COLO668 (cell line): ENCODE results near the gene IL17F.
A peak's percentile ranks its signal among the peaks of the same experiment; 100 is the strongest.
"Not testable (repeated sequence)": the region's sequence is repeated elsewhere in the genome, so short reads cannot be mapped to it uniquely, and the experiment has no call there.

ENCODE experiments used
- DNase-seq: peaks from one replicate; lab custom pipeline; 2025; ENCODE audit not compliant: unreplicated experiment; lab: John Stamatoyannopoulos, UW

Gene IL17F

DNA sequence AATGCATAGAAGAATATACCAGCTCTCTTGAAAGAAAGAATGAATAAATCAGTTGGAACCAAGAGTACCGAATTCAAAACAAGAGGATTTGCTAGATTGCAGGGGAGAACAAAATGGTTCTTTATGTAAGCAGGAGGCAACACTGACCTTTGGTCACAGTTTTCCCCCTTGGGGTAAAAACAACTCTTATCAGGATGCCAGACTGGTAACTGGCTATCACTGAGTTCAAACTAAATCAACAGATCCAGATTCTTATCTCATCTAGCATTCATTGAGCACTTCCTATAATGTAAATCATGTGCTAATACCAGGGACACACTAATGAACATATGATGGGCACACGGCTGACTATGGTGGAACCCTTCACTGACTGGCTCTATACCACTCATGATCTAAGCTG, 4.8 kb upstream of the IL17F start:
- DNase-seq: no peak

DNA sequence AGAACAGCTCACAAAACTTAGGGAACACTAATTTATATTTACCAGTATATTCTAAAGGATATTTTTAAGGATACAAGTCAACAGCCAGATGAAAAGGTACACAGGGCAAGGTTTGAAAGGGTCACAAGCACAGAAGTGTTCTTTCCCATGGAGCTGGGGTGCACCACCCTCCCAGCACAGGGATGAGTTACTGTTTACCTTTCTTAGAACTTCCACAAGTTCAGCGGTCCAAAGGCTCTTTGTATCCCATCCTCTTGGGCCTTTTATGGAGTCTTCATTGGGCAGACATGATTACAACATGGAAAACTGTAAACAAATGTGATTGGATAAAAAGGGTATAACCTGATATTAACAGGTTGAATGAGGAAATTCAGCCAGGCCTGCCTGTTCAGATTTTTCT, 1.1 kb upstream of the IL17F start:
- no peak for DNase-seq

DNA sequence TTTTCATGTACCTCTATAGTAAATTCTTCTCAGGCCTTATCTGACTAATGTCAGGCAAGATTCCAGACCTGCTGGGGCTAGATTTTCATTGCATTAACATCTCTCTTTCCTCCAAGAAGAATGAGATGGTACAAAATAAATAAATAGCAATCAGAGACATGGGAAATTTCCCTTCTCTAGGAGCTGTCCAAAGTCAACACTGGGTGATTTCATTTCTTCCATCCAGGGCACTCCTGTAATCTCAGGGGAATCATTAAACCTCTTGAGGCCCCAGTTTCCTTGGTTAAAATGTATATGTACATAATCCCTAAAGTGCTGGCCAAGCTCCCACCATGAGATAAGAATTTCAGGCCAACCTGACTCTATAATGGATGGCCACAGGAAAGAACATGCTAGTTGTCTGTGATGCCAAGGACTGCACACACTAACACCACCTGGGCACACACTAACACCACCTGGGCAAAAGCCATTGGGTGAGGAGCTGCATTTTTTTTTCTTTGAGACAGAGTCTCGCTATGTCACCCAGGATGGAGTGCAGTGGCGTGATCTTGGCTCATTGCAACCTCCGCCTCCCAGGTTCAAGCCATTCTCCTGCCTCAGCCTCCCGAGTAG, 912 bp downstream of the IL17F start:
- DNase-seq: no peak

DNA sequence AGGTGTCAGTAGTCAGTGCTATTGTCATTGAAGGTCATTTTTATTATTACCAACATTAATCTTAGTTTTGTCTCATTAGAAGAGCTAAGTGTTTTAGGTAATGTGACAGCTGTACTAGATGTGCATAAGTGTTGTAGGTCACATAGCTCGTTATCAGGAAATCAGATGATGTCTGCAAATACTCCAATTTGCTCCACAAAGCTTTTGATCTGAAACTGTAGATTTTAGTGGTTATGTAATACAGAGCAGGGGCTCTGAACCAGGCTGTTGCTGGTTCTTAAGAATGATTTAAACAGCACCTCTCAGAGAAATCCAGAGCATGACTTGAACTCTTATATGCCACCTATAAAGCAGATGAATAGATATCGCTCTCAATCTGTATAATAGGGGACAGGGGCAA, 2.5 kb downstream of the IL17F start:
- no peak for DNase-seq

DNA sequence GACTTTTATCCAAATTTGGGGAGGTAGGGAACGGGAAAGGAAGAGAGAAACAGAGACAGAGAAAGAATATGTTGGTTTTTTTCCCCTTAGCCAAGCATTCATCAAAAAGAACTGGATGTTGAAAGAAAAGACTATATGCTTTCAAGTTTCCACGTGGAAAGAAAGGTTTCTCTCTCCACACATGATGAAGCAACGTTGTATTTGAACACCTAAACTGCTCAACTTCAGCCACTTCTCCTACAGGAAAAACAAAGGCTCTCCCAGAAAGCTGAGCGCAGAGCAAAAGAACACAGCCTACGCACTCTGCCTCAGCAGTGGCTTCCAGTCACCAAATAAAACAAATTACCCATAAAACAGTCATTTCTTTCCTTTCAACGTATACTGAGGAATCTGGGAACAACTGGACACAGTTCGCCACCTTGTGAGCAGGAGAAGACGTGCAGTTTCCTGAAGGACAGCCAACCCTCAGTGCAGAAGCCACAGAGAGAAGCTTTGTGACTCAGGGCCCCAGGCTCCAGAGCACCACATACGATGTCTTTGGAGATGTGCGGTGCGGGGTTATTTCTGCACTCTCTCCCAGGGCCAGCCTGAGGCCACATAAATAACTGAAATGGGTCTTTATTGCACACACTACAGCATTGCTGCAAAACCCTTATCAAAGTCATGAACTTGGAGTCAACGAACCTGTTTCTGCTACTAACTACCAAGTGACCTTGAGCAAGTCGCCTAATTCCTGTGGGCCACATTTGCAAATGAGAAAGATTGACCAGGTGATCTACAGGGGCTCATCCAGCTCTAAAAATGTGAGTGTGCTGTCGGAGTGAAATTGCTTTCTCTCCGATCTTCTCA, 10.1 kb downstream of the IL17F start:
- peak; percentile 24 for DNase-seq

DNA sequence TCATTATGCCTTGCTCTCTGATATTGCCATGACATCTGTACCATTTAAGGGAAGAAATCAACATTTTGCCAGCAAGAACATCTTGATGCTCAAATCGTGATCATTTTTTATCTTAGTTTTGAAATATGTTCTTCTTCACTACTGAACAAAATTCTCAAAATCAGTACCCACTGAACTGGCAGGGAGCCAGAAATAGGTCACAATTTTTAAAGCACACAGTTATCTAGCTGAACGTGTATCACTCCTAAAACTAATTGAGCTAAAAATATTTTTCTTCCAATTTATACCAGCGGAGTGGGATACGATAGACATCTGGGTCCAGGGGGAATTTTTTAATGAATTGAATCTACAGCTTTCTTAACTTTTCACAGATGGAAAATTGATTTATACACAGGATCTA, 11.3 kb downstream of the IL17F start:
- DNase-seq: no peak

DNA sequence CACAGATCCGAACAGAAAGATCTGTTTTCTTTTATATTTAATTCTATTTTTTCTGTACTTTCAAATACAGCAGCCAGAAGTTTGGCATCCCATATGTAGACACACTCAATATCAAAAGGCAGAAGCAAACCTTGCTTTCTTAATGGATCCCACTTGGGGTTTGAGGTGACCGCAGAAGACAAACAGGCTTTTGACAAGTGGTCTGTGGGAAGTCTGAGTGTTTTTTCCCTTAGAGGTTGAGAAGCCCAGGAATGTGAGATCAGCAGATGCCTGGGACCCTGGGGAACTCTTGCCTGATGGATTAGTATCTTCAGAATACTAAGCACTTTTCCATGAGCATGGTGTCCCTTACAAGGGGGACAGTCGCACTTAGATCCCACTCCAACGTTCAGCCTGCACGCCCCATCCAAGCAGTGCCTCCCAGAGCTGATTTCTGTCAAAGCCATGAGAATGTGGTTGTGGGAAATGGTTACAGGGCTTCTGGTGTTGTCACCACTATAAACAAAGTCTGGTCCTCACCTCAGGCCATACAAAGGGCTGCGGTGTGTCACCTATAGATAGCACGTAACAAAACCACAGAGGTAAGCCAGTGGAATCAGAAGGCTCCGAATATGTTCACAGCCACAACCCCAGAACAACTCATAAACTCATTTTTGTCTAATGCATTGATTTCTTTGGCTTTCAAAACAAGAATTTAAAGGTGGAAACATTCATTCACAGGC, 12.7 kb downstream of the IL17F start:
- no peak for DNase-seq

DNA sequence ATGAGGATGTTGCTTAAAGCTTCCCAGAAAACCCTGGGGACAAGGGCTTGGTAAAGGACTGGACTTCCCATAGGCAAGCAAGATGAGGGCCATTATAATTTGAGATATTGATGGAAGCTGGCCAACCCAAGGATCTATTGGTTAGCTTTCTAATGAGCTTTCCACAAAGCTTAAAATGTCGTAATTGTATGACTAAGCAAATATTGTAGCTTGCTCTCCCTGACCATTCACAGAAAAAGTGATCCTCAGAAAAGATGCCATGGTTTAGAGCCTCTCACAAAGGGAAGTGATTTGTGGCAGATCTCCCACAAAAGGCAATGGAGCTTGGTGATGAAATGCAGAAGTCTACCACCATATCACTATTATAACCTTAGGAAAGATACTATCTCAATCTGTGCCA, 13.6 kb downstream of the IL17F start:
- DNase-seq: no peak

DNA sequence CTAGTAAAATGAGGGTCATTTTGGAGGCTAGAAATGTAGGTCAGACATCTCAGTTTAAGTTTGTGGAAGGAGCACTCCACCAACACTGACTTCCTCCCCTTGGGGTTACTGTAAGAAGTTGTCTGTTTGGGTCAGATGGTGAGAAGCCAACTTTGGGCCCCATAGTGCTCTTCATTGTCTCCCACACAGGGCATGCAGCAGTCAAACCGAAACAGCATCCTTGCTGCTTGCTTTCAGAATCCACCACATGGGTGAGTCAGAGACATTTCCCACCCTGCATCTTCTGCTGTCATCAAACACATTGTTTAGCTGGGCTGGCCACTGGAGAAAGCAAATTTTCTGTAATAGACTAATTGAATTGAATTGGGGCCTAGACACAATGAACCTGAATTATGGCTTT, 16.8 kb downstream of the IL17F start:
- DNase-seq: no peak

DNA sequence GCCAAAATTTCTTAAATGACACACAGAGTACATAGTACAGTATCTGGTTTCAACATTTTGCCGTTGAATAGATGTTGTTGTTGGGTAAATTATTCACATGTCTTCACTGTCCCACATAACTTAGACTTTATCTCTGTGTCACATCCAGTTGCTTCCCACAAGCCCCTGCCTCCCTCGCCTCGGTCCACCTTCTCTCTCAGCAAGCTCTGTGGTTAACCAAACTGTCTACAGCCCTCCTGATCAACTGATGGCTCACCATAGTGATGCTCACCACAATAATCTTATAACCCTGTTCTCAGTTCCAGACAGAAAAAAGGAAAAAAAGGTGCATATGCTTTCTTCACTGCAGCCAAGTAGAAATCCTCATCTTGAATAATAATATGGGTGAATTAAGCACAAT, 23.0 kb downstream of the IL17F start:
- DNase-seq: no peak

DNA sequence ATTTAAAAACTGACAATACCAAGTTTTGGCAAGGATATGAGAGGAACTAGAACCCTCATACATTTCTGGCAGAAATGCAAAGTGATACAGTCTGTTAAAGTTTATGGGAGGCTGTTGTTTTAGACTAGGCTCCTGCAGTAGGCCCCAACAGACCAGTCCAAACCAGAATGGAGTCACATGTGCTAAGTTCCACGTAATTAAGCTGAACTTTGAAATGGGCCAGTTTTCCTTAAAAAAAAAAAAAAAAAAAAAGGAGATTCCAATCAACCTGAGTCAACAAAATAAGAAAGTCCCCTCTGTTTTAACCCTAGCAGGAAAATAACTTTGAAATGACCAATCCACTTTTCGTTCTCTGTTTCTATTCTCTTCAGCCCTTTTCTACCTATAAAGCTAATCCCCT, 26.5 kb downstream of the IL17F start:
- DNase-seq: no peak

DNA sequence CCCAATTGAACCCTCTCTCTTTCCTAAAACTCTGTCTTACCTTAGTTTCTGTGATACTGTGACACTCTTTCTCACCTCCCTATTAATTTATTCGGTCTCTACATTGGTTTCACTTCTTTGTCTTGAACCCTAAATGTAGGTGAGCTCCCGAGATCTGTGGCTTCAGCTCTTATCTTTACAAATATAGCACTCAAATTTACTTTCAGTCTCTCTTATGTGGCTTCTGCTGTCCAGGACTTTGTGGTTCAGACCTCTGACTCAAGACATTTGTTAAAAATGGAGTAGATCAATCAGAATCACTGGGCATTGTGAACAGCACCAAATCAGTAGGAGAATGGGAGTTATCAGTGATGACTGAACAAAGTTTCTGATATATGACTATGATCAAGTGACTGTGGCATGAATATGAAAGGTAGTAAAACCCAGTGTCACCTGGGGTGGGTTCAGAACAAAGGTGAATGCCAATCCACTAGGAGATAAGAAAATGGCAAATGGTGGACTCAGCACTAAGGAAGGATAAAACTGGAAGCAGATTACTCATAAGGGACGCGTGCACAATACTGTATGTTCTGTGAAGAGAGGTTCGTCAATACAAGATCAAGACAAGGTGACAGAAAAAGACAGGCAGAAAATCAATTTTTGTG, 27.2 kb downstream of the IL17F start:
- DNase-seq: no peak

DNA sequence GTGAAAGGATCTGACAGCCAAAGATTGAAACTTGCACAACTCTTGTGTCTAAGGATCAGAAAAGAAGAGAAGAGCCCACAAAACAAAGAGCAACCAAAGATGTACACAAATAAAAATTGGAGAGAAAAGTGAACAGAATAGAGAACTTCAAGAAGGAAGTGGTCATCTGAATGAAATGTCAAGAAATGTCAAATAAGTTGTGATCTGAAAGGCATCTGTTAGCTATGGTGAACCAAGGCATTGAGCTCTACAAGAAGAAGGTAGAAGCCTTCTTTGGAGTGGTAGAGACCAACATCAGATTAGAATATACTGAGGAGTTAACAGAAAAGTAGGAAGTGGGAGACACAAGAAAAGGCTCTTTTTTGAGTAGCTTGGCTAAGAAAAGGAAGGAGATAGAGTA, 28.5 kb downstream of the IL17F start:
- DNase-seq: no peak

DNA sequence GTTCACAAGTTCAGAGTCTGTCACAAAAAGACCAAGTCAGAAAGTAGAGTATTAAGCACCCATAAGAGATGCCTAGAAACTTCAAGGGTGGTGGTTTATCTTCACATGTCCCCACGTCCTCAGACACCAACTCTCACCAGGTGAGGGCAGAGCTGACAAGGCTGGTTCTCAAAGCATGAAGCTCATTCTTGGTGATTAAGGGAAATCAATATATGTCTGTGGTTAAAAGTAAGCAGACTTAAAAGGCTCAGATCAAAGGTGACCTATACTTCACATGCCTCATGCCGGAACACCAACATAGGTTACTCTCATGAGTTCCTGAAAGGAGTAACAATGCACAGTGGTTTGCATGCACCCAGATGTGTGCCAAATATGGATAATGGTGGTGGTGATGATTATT, 31.2 kb downstream of the IL17F start:
- no peak for DNase-seq

DNA sequence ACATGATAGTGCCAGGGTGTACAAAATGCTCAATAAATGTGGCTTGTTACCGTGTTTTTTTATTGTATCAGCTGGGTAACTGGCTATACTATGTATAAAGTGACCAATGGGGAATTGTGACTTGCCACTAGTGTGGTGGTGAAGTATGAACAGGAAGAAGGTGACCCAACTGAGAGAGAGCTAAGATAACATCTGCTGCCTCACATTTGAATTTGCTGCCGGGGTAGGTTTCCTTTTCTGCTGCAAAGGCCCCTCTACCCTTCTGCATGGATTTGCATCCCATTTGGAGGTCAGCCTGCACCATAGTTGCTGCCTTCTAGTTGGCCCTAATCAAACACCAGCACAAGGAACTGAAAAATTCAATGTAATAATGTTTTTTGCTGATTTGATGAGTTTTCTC, 34.1 kb downstream of the IL17F start:
- no peak for DNase-seq

DNA sequence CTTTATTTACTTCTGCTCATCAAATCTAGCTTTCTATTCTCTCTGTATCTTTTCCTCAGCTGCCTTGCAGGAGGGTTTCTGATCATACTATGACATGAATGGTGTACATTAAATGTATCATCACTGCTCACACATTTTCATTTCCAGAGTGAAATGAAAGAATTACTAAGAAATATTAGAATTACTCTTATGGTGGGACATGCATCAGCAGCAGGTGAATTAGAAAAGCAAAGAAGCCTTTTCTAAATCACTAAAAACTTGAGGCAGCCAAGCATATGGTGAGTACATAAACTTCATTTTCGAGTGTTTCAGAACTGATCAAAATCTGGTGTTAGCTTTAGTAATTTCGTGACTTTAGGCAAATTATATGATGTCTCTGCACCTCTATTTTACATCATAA, 34.5 kb downstream of the IL17F start:
- DNase-seq: no peak

DNA sequence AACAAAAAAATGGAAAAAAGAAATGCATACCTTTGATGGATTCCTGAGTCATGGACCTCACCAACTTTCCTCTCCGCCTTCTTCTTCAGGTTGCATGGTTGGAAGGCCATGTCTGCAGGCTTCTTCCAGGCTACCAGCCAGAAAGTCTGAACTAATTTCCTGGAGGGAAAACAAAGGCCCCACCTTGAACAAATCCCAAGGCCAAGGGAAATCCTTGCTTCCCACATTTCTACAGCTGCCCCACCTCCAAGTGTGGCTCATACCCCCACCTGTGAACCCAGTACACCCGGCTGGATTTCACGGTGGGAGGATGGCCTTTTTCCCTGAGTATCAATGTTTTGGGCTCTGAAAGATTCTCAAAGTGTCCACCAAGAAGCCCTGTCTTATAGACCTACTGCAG, 35.7 kb downstream of the IL17F start:
- no peak for DNase-seq

DNA sequence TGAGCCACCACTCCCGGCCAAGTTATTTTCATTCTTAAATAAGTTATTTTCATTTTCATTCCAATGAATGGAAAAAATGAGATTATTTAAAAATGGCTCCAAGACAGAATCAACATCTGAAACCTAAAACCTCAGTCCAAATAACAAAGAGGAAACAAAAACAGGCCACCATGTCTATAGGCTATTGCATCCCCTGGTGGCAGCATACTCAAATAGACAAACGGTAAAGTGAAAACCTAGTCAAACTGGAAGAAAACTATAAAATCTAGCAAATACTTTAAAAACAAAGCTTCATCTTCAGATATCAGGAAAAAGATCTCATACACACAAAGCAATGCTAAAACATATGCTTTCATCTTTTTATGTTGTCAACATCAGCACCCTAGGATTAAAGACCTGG, 37.2 kb downstream of the IL17F start:
- no peak for DNase-seq

DNA sequence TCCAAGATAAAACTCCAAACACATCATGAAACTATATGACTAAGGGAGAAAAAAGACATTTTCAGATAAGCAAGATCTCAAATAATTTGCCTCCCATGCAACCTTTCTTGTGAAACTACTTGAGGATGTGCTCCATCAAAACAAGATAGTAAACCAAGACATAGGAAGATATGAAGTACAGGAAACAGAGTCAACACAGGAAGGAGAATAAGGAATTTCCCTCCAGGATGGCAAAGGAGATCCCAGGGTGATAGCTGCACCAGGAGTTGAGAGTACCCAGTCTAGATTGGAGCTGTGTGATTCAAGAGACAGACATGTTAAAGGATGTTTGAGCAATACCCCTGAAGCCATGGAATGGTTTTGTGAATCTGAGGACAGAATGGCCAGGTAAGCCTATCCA, 42.8 kb downstream of the IL17F start:
- no peak for DNase-seq

DNA sequence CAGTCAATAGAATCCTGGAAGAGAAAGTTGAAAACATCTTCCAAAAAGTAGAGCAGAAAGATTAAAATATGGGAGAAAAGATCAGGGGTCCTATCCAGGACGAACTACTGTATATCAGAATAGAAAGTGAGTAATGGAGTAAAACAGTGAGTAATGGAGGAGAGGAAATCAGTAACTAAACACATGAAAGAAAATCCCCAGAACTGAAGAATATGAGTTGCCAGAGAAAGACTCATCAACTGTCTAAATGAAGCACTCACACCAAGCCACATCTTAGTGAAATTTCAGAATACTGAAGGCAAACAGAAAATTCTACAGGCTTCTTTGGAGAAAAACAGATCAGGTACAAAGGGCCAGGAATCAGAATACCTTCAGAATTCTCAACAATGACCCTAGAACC, 43.3 kb downstream of the IL17F start:
- DNase-seq: no peak

DNA sequence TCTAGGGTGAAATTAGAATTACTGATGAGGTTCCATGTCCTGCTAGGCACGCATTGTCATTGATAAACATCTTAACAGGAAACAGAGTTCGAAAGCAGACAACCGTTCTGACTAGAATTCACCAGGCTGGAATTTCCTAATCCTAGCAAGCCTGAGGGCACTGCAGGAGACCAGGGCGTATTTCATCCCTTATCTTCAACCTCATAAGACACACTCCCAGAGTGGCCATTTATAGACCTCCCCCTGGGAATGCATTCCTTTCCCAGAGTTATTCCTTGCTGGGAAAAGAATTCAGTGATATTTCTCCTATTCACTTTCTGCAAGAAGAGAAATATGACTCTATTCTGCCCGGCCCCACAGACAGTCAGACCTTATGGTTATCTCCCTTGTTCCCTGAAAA, 44.2 kb downstream of the IL17F start:
- DNase-seq: not testable (repeated sequence)

DNA sequence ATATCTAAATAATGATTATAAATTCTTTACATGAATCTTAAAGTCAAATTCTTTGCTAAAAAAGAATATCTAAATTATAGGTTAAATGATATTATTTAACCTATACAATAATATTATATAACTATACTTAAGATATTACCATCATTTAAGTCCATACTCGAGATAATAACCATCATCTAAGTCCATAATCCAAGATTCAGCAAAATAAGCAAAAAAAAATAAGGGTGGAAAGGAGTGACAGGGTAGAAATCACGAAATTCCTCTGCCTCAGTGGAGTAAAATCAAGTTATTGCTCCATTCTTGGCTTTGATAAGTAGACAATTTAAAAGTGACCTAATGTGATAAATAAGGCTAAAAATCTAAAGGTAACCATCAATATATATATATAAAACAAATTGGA, 48.4 kb downstream of the IL17F start:
- DNase-seq: no peak
